Neural cell (in vitro differentiated cells): Measurements from ENCODE around the gene IDUA. TPM values are rescaled to one million over a fixed set of nuclear protein-coding genes. Genes with fewer than 3 reads are reported as not detected.

Experiments used
- H2AFZ ChIP-seq: fragments of 200-600, 300-800 bp; sonication (generic), shearing (Covaris generic); 2 replicates; pipeline ENCODE4 v1.6.0; 2014; ENCODE audit warnings: low read depth, mild to moderate bottlenecking, antibody characterized with exemption, low read length, moderate library complexity
- H3F3A ChIP-seq: fragments of 200-600 bp; shearing (Covaris generic); 2 replicates; pipeline ENCODE4 v1.6.1; 2016; ENCODE audit warnings: mild to moderate bottlenecking, moderate library complexity, mixed read lengths, antibody characterized with exemption, low read length; ENCODE audit not compliant: insufficient read depth, poor library complexity, severe bottlenecking
- H3K27ac ChIP-seq: fragments of 200-600, 300-800 bp; sonication (generic), shearing (Covaris generic); 2 replicates; pipeline ENCODE4 v1.5.1; 2014; ENCODE audit warnings: mild to moderate bottlenecking, low read length, moderate library complexity
- H3K27me3 ChIP-seq: fragments of 300-800, 200-600 bp; sonication (generic), shearing (Covaris generic); 2 replicates; pipeline ENCODE4 v1.6.0; 2014; ENCODE audit warnings: mild to moderate bottlenecking, low read depth, low read length, moderate library complexity; ENCODE audit not compliant: insufficient read depth
- H3K36me3 ChIP-seq: fragments of 300-800, 200-600 bp; sonication (generic), shearing (Covaris generic); 2 replicates; pipeline ENCODE4 v1.5.1; 2014; ENCODE audit warnings: mild to moderate bottlenecking, antibody characterized with exemption, low read length, moderate library complexity; ENCODE audit not compliant: insufficient read depth
- H3K4me2 ChIP-seq: fragments of 300-800, 200-600 bp; sonication (generic), shearing (Covaris generic); 2 replicates; pipeline ENCODE4 v1.6.0; 2014; ENCODE audit warnings: mild to moderate bottlenecking, low read length
- H3K4me3 ChIP-seq: fragments of 300-800, 200-600 bp; sonication (generic), shearing (Covaris generic); 2 replicates; pipeline ENCODE4 v1.5.1; 2014; ENCODE audit warnings: mild to moderate bottlenecking, low read length, moderate library complexity
- H3K79me2 ChIP-seq: fragments of 200-600 bp; shearing (Covaris generic); replicated peaks from 2 replicates; pipeline ENCODE4 v1.6.0; 2014; ENCODE audit warnings: mild to moderate bottlenecking, low read length, moderate library complexity; ENCODE audit not compliant: insufficient read depth
- H3K9ac ChIP-seq: fragments of 300-800, 200-600 bp; sonication (generic), shearing (Covaris generic); 2 replicates; pipeline ENCODE4 v1.6.1; 2016; ENCODE audit warnings: mild to moderate bottlenecking, low read length, mixed read lengths
- H3K9me2 ChIP-seq: fragments of 200-600 bp; shearing (Covaris generic); 2 replicates; pipeline ENCODE4 v1.6.1; 2016; ENCODE audit warnings: mild to moderate bottlenecking, low read length, mixed read lengths; ENCODE audit not compliant: insufficient read depth
- H3K9me3 ChIP-seq: fragments of 200-600, 300-800 bp; sonication (generic), shearing (Covaris generic); 2 replicates; pipeline ENCODE4 v1.6.1; 2016; ENCODE audit warnings: mild to moderate bottlenecking, mixed run types, low read length, moderate library complexity, mixed read lengths
- H4K20me1 ChIP-seq: fragments of 200-600 bp; shearing (Covaris generic); 2 replicates; pipeline ENCODE4 v1.6.1; 2016; ENCODE audit warnings: mild to moderate bottlenecking, mixed run types; ENCODE audit not compliant: insufficient read depth
- CTCF ChIP-seq: fragments of 450-650 bp; IDR thresholded peaks from 2 replicates; pipeline ENCODE4 v1.5.1; 2014; ENCODE audit warnings: antibody characterized with exemption, mild to moderate bottlenecking, moderate library complexity; ENCODE audit not compliant: poor library complexity, severe bottlenecking
- EP300 ChIP-seq: fragments of 450-650 bp; conservative IDR thresholded peaks from 2 replicates; pipeline ENCODE4 v1.6.1; 2014; ENCODE audit warnings: antibody characterized with exemption, mild to moderate bottlenecking, moderate library complexity; ENCODE audit not compliant: poor library complexity, severe bottlenecking
- EZH2 ChIP-seq: fragments of 200-600, 300-800 bp; shearing (Covaris generic), sonication (generic); IDR thresholded peaks from 2 replicates; pipeline ENCODE4 v1.6.1; 2014; ENCODE audit warnings: antibody characterized with exemption, low read length, borderline replicate concordance, mild to moderate bottlenecking; ENCODE audit not compliant: insufficient read depth, poor library complexity, severe bottlenecking
- MXI1 ChIP-seq: fragments of 450-650 bp; conservative IDR thresholded peaks from 2 replicates; pipeline ENCODE4 v1.6.1; 2014; ENCODE audit warnings: antibody characterized with exemption, mild to moderate bottlenecking; ENCODE audit not compliant: poor library complexity, severe bottlenecking
- POLR2AphosphoS5 ChIP-seq: IDR thresholded peaks from 2 replicates; pipeline ENCODE4 v1.6.1; 2012
- RAD21 ChIP-seq: fragments of 450-650 bp; conservative IDR thresholded peaks from 2 replicates; pipeline ENCODE4 v1.6.1; 2014; ENCODE audit warnings: antibody characterized with exemption, mild to moderate bottlenecking, moderate library complexity
- REST ChIP-seq: IDR thresholded peaks from 2 replicates; pipeline ENCODE4 v1.6.1; 2012; ENCODE audit warnings: borderline replicate concordance
- SMC3 ChIP-seq: fragments of 450-650 bp; conservative IDR thresholded peaks from 2 replicates; pipeline ENCODE4 v1.6.1; 2014; ENCODE audit warnings: antibody characterized with exemption, mild to moderate bottlenecking, moderate library complexity; ENCODE audit not compliant: poor library complexity
- TAF1 ChIP-seq: IDR thresholded peaks from 2 replicates; pipeline ENCODE4 v1.6.1; 2012; ENCODE audit warnings: low read depth
- polyA plus RNA-seq: library from polyadenylated mRNA; depleted of rRNA; stranded (reverse); fragments of >200 nt; gene quantifications from 2 replicates; pipeline ENCODE4 v1.2.3, GENCODE V29; 2014

IDUA gene
- polyA plus RNA-seq, 1 donor from 2014 or later, result 12.7 TPM

GRCh38 chr4:1017211-1017610, 30.4 kb downstream of the IDUA start:
- Histone ChIP-seq H3K9me2 (no peaks in the 10 kb centered on the region), H3K4me3 (no peak overlapping the region), H3K27ac (no peak overlapping the region), H3F3A (no peaks in the 10 kb centered on the region), H4K20me1 (no peaks in the 10 kb centered on the region), H3K4me2 (no peak overlapping the region), H3K36me3 (no peaks in the 10 kb centered on the region), H3K9ac (no peak overlapping the region), H3K27me3 (peaks cover 2% of the 10 kb centered on the region), H3K79me2 (peaks cover 4% of the 10 kb centered on the region), H3K9me3 (no peaks in the 10 kb centered on the region), H2AFZ (no peak overlapping the region)
- no peak for TF ChIP-seq EP300
- no peak for TF ChIP-seq REST
- no peak for TF ChIP-seq SMC3
- no peak for TF ChIP-seq RAD21
- no peak for TF ChIP-seq MXI1
- no peak for TF ChIP-seq TAF1
- TF ChIP-seq CTCF, result no peak
- no peak for TF ChIP-seq EZH2
- TF ChIP-seq POLR2AphosphoS5, result no peak

- peaks cover 4% of the 10 kb centered on the region for H3K79me2 ChIP-seq
- no peaks in the 10 kb centered on the region for H3K27me3 ChIP-seq
- H3K4me2 ChIP-seq, result no peak overlapping the region
- H3K36me3 ChIP-seq, result no peaks in the 10 kb centered on the region
- no peaks in the 10 kb centered on the region for H3F3A ChIP-seq
- no peak overlapping the region for H3K27ac ChIP-seq
- H4K20me1 ChIP-seq, result no peaks in the 10 kb centered on the region
- no peaks in the 10 kb centered on the region for H3K9me2 ChIP-seq
- H3K9me3 ChIP-seq, result no peaks in the 10 kb centered on the region
- no peak overlapping the region for H3K4me3 ChIP-seq
- no peak overlapping the region for H2AFZ ChIP-seq
- no peak overlapping the region for H3K9ac ChIP-seq
- TF ChIP-seq MXI1 (no peak), TAF1 (no peak), EZH2 (no peak), CTCF (no peak), SMC3 (no peak), RAD21 (no peak)
Measured at GRCh38 chr4:1017706-1018105, 30.9 kb downstream of the IDUA start.
